PFSK-1 (cell line): Measurements from ENCODE around the gene COX8C.

Experiments used
- POLR2AphosphoS5 ChIP-seq: IDR thresholded peaks from 2 replicates; pipeline ENCODE4 v1.6.1; 2012; ENCODE audit warnings: low read depth, mild to moderate bottlenecking, control low read depth, low read length, moderate library complexity
- SIN3A ChIP-seq: IDR thresholded peaks from 2 replicates; pipeline ENCODE4 v1.6.1; 2012; ENCODE audit warnings: mild to moderate bottlenecking, low read length, moderate library complexity, borderline replicate concordance; ENCODE audit not compliant: insufficient read depth

GRCh38 chr14:93301821-93302447, 45.0 kb upstream of the COX8C start:
- no peak for TF ChIP-seq POLR2AphosphoS5
- TF ChIP-seq SIN3A: no peak
